ENCODE measurements around the gene CHCHD3.
A peak's percentile ranks its signal among the peaks of the same experiment; 100 is the strongest.

Gene CHCHD3

DNA sequence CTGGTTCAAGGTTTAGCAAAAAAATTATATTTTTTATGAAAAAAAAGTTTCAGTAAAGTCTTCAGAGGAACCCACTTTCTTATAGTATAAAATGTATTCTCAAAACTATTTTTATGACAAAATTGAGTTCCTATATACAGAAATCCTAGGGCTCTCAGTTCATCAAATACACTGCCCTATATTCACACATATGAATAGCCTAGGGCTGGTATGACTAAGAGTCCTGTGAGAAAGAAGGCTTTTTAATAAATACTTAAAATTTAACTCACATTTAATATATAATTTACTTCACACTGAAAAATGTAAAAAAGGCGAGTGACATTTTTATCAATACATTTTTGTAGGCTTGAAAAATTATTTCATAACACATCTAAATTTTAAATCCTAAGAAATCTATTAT is 16.6 kb downstream of the CHCHD3 start:
- H3K27me3 Mint-ChIP-seq = no peaks in the 10 kb centered on the region
- H3K9me3 Mint-ChIP-seq = no peaks in the 10 kb centered on the region
- H3K27ac Mint-ChIP-seq (ENCODE audit: low read depth) = no peak overlapping the region

DNA sequence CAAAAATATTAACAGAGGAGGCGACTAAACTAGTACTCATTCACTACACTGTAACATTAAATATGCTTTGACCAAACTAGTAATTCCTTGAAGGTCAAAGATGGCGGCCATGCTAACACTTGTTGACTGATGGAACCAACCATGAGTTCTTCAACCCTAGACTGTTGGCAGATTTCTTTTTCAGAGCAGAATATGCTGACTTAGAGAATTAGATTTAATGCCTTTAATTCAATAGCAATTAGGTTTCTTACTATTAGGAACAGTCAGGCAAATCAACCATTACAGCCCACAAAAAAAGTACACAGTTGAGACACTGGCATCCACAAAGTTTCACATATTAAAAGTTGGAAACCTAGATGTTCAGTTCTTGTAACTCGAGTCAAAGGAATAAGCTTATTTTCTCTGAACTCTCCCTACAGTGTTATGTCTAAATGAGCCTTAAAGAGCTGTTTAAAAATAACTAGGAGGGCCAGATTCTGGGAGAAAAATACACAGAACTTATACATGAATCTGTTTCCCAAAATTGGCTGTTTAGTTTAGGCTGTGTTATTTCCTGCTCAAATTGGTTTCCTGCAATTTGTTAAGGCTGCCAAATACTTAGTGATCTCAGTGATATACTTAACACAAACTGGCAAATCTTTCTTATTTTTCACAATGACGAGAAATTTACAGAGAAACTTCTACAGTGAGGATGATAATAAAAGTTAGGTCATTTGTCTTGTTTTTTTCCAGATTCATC is 17.6 kb downstream of the CHCHD3 start:
- H3K4me1 Mint-ChIP-seq = peaks cover 35% of the 10 kb centered on the region

More for the DNA sequence above, 16.6 kb downstream of the CHCHD3 start:
- Mint-ChIP-seq H3K36me3 (ENCODE audit: insufficient read depth) (peaks cover 10% of the 10 kb centered on the region), H3K4me1 (peaks cover 26% of the 10 kb centered on the region), H3K4me3 (no peak overlapping the region)
- no peak for DNase-seq (ENCODE audit: low spot score in 2 of 2)
- ATAC-seq (replicated peaks; ENCODE audit: extremely low read depth, poor library complexity, severe bottlenecking) = no peak

DNA sequence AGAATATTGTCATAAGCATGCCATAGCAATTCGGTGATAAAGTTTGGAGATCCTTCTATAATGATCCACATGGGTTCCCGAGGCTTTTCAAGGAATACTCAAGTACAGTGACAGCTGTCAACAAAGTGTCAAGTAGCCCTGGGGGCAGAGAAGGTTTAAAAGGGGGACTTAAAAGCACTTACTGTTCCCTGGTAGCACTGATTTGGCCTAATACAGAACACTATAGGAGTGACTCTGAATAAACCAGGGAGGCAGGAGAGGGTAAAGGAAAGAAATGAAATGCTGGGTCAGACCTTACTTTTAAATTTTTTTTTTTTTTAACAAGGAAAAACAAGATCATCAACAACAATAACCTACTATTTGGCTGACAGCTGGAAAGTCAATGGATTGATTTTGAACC is 20.1 kb downstream of the CHCHD3 start:
- Mint-ChIP-seq H3K4me1 (peaks cover 35% of the 10 kb centered on the region), H3K27ac (ENCODE audit: low read depth) (no peak overlapping the region), H3K36me3 (ENCODE audit: insufficient read depth) (no peaks in the 10 kb centered on the region), H3K4me3 (no peak overlapping the region), H3K9me3 (no peaks in the 10 kb centered on the region), H3K27me3 (no peaks in the 10 kb centered on the region)
- ATAC-seq (replicated peaks; ENCODE audit: extremely low read depth, poor library complexity, severe bottlenecking) (no peak), DNase-seq (ENCODE audit: low spot score in 2 of 2) (no peak)

More for the DNA sequence above, 17.6 kb downstream of the CHCHD3 start:
- Mint-ChIP-seq H3K27ac (ENCODE audit: low read depth) (no peak overlapping the region), H3K9me3 (no peaks in the 10 kb centered on the region), H3K27me3 (no peaks in the 10 kb centered on the region), H3K36me3 (ENCODE audit: insufficient read depth) (peaks cover 10% of the 10 kb centered on the region), H3K4me3 (no peak overlapping the region)
- ATAC-seq (replicated peaks; ENCODE audit: extremely low read depth, poor library complexity, severe bottlenecking) = no peak
- DNase-seq (ENCODE audit: low spot score in 2 of 2) = no peak

DNA sequence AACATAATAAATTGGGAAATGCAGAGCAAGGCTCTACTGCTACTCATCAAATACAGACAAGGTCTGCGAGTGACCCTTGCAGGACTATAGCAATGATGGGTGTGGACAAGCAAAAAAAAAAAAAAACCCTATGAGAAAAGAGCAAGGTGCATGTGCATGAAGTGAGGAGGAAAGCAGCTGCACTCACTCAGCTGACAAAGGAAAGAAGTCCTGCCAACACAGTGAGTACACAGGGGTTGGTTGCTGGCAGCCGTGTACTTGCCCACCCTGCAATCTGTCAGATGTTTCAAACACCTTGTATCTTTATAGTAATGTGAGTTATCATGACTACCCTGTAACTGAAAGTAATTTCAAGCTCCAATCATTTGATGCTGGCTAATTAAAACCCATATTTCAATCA is 20.5 kb downstream of the CHCHD3 start:
- Mint-ChIP-seq H3K36me3 (ENCODE audit: insufficient read depth) (no peaks in the 10 kb centered on the region), H3K9me3 (no peaks in the 10 kb centered on the region), H3K4me1 (peaks cover 36% of the 10 kb centered on the region), H3K4me3 (no peak overlapping the region), H3K27me3 (no peaks in the 10 kb centered on the region), H3K27ac (ENCODE audit: low read depth) (peak overlapping the region; percentile 26)
- no peak for ATAC-seq (replicated peaks; ENCODE audit: extremely low read depth, poor library complexity, severe bottlenecking)
- no peak for DNase-seq (ENCODE audit: low spot score in 2 of 2)

DNA sequence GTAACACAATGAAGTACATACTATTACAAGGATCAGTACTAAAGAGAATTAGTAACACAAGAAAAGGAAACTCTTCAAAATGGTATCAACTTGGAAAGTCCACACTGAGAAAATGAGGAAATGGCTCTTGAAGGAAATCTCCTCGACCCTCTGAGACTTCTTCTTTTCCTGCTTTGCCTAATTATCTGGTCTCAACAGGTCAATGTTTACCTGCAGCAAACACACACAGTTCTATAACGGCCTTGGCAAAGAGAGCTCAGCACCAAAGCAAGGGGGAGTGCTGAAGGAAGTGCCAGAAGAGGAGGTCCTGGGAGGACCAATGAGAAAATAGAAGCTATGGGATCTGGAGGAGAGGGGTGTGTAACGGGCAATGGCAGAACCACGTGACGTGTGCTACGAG is 21.9 kb downstream of the CHCHD3 start:
- Mint-ChIP-seq H3K27me3 (no peaks in the 10 kb centered on the region), H3K36me3 (ENCODE audit: insufficient read depth) (no peaks in the 10 kb centered on the region), H3K27ac (ENCODE audit: low read depth) (peak overlapping the region; percentile 33), H3K4me1 (peaks cover 40% of the 10 kb centered on the region), H3K4me3 (no peak overlapping the region), H3K9me3 (no peaks in the 10 kb centered on the region)
- ATAC-seq (replicated peaks; ENCODE audit: extremely low read depth, poor library complexity, severe bottlenecking) = no peak
- DNase-seq (ENCODE audit: low spot score in 2 of 2) = no peak

DNA sequence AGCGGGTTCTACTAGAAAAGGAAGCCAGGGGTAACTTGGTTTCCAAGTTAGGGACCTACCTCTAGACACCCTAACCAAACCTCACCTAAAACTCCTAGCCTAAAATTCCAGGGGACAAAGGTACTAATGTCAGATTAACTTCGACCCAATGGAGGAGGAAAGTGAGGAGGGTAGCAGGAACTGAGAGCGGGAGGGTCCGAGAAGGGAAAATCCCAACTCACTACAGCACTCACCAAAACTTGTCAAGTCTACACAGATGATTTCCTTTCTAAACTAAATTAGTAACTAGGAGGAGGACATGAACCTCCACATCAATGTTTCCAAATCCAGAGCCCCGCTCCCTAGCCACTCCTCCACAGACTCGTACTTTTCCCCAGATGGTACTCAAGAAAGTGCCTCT is 22.6 kb downstream of the CHCHD3 start:
- Mint-ChIP-seq H3K9me3 (no peaks in the 10 kb centered on the region), H3K27me3 (no peaks in the 10 kb centered on the region), H3K4me1 (peaks cover 45% of the 10 kb centered on the region), H3K4me3 (no peak overlapping the region), H3K36me3 (ENCODE audit: insufficient read depth) (no peaks in the 10 kb centered on the region), H3K27ac (ENCODE audit: low read depth) (no peak overlapping the region)
- DNase-seq (ENCODE audit: low spot score in 2 of 2) = no peak
- no peak for ATAC-seq (replicated peaks; ENCODE audit: extremely low read depth, poor library complexity, severe bottlenecking)

DNA sequence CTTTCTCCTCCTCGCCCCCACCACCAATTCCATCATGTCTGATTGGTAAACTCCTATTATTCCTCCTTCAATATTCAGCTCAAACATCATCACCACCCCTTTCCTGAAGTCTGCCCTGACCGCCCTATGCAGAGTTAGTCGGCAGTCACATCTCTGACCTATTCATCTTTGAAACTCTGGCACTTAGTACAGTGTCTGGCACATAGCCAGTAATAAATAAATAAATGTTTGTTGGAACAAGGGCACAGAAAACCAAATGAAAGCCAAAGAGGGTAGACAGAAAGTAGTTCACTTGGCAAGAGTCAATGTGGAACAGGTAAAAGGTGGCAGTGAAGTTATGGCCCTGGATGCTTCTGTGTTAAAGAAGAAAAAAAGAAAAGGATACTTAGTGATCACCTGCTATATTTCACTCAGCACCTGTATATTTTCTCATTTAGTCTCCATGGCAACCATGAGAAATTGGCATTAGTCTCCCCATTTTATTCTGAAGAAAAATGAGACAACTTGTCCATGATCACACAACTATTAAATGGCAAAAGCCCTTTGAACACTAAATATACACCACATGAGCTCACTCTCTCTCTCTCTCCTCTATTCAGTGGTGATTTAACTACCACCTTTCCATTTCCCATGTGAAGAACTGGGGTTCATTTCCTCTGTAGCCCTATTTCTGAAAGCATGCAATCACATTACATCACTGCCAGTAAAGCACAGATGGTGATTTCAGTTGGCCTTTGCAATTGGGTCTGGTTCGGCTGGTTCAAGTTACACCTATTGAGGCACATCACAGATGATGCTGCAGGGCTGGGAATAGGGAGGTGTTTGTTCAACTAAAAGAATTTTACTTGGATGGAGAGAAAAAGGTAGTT is 25.3 kb downstream of the CHCHD3 start:
- H3K4me1 Mint-ChIP-seq = peaks cover 61% of the 10 kb centered on the region
- H3K4me3 Mint-ChIP-seq = no peak overlapping the region
- H3K27ac Mint-ChIP-seq (ENCODE audit: low read depth) = no peak overlapping the region
- no peak for DNase-seq (ENCODE audit: low spot score in 2 of 2)
- no peak for ATAC-seq (replicated peaks; ENCODE audit: extremely low read depth, poor library complexity, severe bottlenecking)
- no peaks in the 10 kb centered on the region for H3K9me3 Mint-ChIP-seq
- H3K27me3 Mint-ChIP-seq = no peaks in the 10 kb centered on the region
- H3K36me3 Mint-ChIP-seq (ENCODE audit: insufficient read depth) = no peaks in the 10 kb centered on the region

DNA sequence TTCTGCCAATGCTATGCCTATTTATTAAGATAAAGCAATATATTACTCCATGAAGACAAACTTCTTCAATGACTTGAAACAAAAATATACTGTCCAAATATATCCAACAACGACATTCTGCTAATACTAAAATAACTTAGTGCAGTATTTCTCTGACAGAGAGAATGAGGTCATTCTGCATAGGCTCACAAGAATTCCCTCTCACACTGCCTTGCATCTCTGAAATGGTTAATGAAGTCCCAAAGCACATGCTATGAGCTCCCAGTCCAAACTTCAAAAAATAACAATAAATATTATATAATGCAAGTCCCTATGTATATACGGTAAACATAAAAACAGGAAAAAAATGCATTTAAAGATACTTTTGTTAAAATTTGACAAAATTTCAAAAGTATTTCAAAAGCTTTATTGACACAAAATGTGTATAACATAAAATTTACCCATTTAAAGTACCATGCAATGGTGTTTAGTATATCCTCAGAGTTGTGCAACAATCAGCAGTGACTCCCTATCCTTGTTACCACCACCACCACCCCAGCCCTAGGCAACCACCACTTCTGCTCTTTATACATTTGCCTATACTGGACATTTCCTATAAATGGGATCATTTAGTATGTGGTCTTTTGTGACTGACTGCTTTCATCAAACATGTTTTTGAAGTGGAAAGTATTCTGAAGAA is 27.6 kb downstream of the CHCHD3 start:
- no peak for ATAC-seq (replicated peaks; ENCODE audit: extremely low read depth, poor library complexity, severe bottlenecking)
- Mint-ChIP-seq H3K36me3 (ENCODE audit: insufficient read depth) (no peaks in the 10 kb centered on the region), H3K4me3 (no peak overlapping the region), H3K27ac (ENCODE audit: low read depth) (no peak overlapping the region), H3K9me3 (no peaks in the 10 kb centered on the region), H3K4me1 (peaks cover 43% of the 10 kb centered on the region), H3K27me3 (no peaks in the 10 kb centered on the region)
- DNase-seq (ENCODE audit: low spot score in 2 of 2) = no peak

DNA sequence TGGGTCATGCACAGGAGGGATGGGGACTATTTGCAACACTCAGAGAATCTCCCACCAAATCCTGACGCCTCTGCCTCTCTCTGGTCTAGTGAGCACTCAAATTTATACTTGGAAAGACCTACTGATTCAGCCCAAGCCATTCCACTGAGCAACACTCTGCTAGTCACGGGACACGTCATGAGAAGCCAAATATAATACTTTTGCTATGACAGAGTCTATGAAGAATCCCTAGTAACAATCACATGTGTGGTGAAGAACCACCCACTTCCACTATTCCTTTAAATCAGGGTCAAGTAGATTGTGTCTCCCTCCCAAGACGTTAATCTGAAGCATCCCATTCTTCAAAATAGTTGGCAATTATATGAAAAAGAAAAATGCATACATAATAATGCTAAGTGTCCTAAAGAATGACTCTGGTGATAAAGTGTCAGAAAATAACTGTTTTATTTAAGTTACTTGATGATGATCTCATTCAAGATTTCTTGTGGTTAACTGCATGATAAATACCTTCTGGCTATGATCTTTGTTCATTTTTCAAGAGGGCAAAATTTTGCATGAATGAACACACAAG is 28.5 kb downstream of the CHCHD3 start:
- no peak for ATAC-seq (replicated peaks; ENCODE audit: extremely low read depth, poor library complexity, severe bottlenecking)
- H3K27me3 Mint-ChIP-seq = no peaks in the 10 kb centered on the region
- H3K4me3 Mint-ChIP-seq = no peak overlapping the region
- H3K27ac Mint-ChIP-seq (ENCODE audit: low read depth) = no peak overlapping the region
- no peaks in the 10 kb centered on the region for H3K9me3 Mint-ChIP-seq
- H3K36me3 Mint-ChIP-seq (ENCODE audit: insufficient read depth) = no peaks in the 10 kb centered on the region
- no peak for DNase-seq (ENCODE audit: low spot score in 2 of 2)
- peaks cover 40% of the 10 kb centered on the region for H3K4me1 Mint-ChIP-seq

DNA sequence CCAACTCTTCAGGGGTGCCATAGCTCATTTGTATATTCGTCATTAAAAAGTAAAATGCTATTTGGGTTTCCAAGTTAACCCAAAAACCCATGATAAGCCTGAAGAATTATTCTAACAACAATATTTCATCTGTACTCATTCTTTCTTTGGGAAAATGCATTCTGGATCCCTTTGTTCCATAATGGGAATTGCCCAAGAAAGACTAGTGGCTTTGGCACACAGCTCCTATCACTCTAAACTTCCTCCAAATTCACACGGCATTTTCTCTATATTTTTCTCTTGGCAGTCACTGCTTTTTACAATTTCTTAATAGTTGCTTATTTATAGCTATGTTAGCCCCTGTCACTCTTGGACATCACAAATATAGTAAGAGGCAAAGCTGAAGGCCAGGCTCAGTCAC is 29.1 kb downstream of the CHCHD3 start:
- no peak overlapping the region for H3K27ac Mint-ChIP-seq (ENCODE audit: low read depth)
- no peak for DNase-seq (ENCODE audit: low spot score in 2 of 2)
- no peak overlapping the region for H3K4me3 Mint-ChIP-seq
- H3K27me3 Mint-ChIP-seq = no peaks in the 10 kb centered on the region
- ATAC-seq (replicated peaks; ENCODE audit: extremely low read depth, poor library complexity, severe bottlenecking) = no peak
- H3K4me1 Mint-ChIP-seq = peaks cover 44% of the 10 kb centered on the region
- no peaks in the 10 kb centered on the region for H3K9me3 Mint-ChIP-seq
- H3K36me3 Mint-ChIP-seq (ENCODE audit: insufficient read depth) = no peaks in the 10 kb centered on the region

DNA sequence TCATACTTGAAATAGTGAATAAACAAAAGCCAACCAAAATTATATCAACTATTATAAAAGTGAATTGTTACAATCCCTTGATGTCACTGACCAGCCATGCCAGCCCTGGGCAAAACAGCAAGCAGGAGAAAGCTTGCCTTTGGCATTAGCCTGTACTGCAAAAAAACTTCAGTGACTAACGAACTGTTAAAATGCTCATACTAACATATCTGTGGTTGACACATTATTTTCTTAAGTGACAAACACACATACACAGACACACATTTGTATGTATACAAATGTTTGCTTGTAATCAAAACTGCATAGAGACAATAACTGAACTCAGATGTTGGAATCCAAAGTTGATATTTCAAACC is 29.5 kb downstream of the CHCHD3 start:
- H3K9me3 Mint-ChIP-seq = no peaks in the 10 kb centered on the region
- no peak overlapping the region for H3K4me3 Mint-ChIP-seq
- H3K4me1 Mint-ChIP-seq = peaks cover 44% of the 10 kb centered on the region
- ATAC-seq (replicated peaks; ENCODE audit: extremely low read depth, poor library complexity, severe bottlenecking) (no peak), DNase-seq (ENCODE audit: low spot score in 2 of 2) (no peak)
- H3K27ac Mint-ChIP-seq (ENCODE audit: low read depth) = no peak overlapping the region
- H3K36me3 Mint-ChIP-seq (ENCODE audit: insufficient read depth) = peaks cover under 1% of the 10 kb centered on the region
- H3K27me3 Mint-ChIP-seq = no peaks in the 10 kb centered on the region

DNA sequence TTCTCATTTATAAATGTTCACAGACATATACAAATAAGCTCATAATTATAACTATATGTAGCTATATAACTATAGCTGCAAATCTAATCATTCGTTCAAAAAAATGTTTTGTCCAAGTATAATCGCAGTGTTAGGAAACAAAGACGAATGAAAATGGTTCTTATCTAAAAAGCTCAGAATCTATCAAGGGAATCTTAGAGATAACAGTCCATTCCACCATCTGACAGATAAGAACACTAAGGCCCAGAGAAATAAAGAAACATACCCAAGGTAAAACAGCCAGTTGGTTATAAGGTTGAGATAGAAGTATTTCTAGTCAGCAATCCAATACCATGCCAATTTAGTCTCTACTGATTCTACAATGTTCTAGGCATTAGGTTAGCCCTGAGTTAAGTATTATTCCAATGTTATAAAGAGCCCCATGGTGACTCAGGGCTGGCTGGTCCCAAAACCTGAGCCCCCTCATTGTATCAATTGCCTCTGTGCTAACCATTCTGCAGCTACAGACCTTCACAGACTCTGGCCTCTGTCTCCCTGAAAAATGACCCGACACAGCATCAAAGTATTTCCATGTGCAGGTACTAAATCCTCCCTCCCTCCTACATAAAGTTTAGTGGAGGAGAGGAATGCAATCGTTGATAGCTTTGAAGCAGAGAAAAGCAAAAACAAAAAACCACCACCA is 30.0 kb downstream of the CHCHD3 start:
- Mint-ChIP-seq H3K27ac (ENCODE audit: low read depth) (no peak overlapping the region), H3K36me3 (ENCODE audit: insufficient read depth) (peaks cover 4% of the 10 kb centered on the region), H3K4me3 (no peak overlapping the region), H3K27me3 (no peaks in the 10 kb centered on the region), H3K9me3 (no peaks in the 10 kb centered on the region), H3K4me1 (peaks cover 42% of the 10 kb centered on the region)
- ATAC-seq (replicated peaks; ENCODE audit: extremely low read depth, poor library complexity, severe bottlenecking) (no peak), DNase-seq (ENCODE audit: low spot score in 2 of 2) (no peak)

Data from central memory CD8-positive, alpha-beta T cell (primary cell).